Measurements from ENCODE around the gene KRT79.

DNA sequence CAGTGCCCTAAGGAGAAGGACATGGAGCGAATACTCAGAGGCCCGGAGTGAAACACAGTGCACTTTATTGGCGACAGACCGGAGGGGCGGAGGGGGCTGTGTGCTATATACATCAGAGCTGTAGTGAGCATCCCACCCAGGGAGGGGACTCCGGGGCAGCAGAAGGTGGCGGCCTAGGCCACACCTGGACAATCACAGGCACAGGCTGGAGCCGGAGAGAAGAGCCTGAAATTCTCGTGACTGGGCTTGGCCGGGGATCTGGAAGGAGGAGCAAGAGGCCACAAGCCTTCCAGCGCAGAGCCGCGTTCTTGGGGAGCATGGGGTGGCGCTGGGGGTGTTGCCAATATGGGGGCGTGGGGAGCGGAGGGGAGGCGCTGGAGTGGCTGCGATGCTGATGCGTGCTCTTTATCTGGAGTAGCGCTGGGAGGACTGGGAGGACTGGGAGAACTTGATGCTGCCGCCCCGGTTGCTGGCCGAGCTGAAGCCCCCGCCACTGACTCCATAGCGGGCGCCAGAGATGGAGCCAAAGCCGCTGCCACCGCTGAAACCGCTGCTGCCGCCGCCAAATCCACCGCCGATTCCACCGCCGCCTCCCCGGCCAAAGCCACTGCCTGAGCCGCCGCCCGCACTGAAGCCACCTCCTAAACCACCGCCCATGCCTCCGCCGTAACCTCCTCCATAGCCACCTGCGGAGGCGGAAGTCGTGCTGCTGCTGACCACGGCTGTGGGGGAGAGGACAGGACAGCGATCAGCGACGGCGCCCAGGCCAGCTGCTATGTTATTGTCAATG is 44.3 kb downstream of the KRT79 start:
- TF ChIP-seq YY1 (IDR thresholded peaks at IDR 0.05; ENCODE audit: insufficient read depth, insufficient read length) (no peak), SUZ12 (IDR thresholded peaks at IDR 0.05; ENCODE audit: extremely low read depth, insufficient read depth, insufficient read length) (no peak)
